Progenitor cell of endocrine pancreas (in vitro differentiated cells): ENCODE data around the gene OLFML1. TPM values are rescaled to one million over a fixed set of nuclear protein-coding genes. Genes with fewer than 3 reads are reported as not detected.

Experiments
- DNase-seq: peaks from one replicate; pipeline ENCODE4 v3.0.0; 2021; ENCODE audit warnings: low spot score; ENCODE audit not compliant: unreplicated experiment
- H3K27ac Mint-ChIP-seq: 2 replicates; pipeline ENCODE4 v1.8.0; 2021; ENCODE audit warnings: mild to moderate bottlenecking, moderate library complexity, mixed read lengths
- H3K27me3 Mint-ChIP-seq: 2 replicates; pipeline ENCODE4 v1.8.0; 2021; ENCODE audit warnings: mixed read lengths
- H3K36me3 Mint-ChIP-seq: 2 replicates; pipeline ENCODE4 v1.8.0; 2022; ENCODE audit warnings: mixed read lengths; ENCODE audit not compliant: insufficient read depth
- H3K4me1 Mint-ChIP-seq: 2 replicates; pipeline ENCODE4 v1.8.0; 2021; ENCODE audit warnings: low read depth, mixed read lengths
- H3K4me3 Mint-ChIP-seq: 2 replicates; pipeline ENCODE4 v1.8.0; 2021; ENCODE audit warnings: low read depth, mild to moderate bottlenecking, moderate library complexity, mixed read lengths
- H3K9me3 Mint-ChIP-seq: 2 replicates; pipeline ENCODE4 v1.8.0; 2021; ENCODE audit warnings: low read depth, mixed read lengths
- total RNA-seq: library from RNA; stranded (reverse); gene quantifications from 2 replicates; pipeline ENCODE4 v1.2.1, GENCODE V29; 2021
- TF ChIP-seq, protein P1 (sequence below): fragments of 200-600 bp; sonication (generic); IDR thresholded peaks from one replicate; pipeline ENCODE4 v1.5.0; 2021; ENCODE audit warnings: antibody characterized with exemption, mild to moderate bottlenecking; ENCODE audit not compliant: unreplicated experiment

OLFML1 gene
- total RNA-seq, 1 donor from 2014 or later, result not detected

DNA sequence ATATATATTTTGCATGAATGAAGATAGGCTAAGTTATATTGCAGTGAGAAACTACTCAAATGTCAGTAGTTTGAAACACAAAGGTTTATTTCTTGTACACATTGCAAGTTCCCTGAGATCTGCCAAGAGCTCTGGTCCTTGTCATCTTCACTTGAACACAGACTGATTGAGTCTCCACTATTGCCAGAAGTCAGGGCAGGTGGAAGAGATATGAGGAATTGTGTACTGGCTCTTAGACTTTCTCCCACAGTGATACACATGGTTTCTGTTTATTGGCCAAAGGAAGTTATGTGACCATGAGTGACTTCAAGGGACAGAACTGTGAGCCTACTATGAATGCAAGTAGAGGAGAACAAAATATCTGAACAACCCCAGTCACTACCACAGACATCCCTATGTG, 72.7 kb downstream of the OLFML1 start:
- Mint-ChIP-seq H3K27me3 (no peaks in the 10 kb centered on the region), H3K36me3 (no peaks in the 10 kb centered on the region), H3K27ac (no peak overlapping the region), H3K9me3 (no peaks in the 10 kb centered on the region), H3K4me1 (peaks cover 6% of the 10 kb centered on the region), H3K4me3 (no peak overlapping the region)
- DNase-seq, result no peak
- TF ChIP-seq, protein P1, sequence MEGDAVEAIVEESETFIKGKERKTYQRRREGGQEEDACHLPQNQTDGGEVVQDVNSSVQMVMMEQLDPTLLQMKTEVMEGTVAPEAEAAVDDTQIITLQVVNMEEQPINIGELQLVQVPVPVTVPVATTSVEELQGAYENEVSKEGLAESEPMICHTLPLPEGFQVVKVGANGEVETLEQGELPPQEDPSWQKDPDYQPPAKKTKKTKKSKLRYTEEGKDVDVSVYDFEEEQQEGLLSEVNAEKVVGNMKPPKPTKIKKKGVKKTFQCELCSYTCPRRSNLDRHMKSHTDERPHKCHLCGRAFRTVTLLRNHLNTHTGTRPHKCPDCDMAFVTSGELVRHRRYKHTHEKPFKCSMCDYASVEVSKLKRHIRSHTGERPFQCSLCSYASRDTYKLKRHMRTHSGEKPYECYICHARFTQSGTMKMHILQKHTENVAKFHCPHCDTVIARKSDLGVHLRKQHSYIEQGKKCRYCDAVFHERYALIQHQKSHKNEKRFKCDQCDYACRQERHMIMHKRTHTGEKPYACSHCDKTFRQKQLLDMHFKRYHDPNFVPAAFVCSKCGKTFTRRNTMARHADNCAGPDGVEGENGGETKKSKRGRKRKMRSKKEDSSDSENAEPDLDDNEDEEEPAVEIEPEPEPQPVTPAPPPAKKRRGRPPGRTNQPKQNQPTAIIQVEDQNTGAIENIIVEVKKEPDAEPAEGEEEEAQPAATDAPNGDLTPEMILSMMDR, result no peak

DNA sequence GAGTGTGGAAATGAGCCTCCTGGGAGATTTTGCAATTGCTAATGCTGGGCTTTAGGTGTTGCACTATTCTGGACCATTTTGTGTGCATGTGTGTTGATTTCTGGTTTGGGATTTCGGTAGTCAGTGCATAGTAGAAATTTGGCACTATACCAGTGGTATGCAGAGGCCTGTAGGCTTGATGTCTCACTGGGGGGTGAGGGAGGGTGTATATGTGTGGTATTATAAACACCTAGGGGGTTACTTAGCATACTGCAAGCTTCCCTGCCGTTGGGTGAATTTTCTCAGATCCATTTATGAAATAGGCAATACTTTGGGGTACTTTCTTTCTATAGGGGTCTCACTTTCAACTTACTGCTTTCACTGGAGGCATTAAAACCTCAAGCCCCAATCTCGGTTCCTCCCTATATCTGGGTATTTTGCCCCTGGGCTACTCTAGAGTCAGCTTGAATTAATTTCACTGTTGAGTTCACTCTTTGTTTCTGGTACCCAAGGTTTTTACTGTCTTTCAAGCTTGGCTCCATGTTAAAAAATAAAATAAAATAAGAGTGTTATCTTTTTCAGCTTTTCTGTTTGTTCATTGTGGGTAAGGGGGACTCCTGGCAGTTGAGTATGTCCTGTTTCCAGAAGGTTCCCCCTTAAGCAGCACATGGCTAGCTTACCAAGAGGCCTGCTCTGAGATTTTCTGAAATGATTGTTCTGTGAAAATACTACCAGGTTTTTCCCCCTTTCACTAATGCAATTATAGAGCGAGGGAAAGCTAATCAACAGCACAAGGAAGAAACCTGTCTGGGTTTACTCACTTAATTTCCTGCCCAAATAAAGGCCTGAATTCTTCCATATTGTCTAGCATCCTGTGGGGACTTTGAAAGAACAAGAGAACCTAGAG, 74.3 kb downstream of the OLFML1 start:
- Mint-ChIP-seq H3K27ac (no peak overlapping the region), H3K9me3 (no peaks in the 10 kb centered on the region), H3K4me3 (no peak overlapping the region), H3K4me1 (peaks cover 5% of the 10 kb centered on the region), H3K36me3 (no peaks in the 10 kb centered on the region), H3K27me3 (no peaks in the 10 kb centered on the region)
- DNase-seq, result no peak
- TF ChIP-seq, protein P1, result no peak

Other genes starting within 250 kb of the OLFML1 start
- 0.42 and 0.57 TPM in 2 replicates for gene SYT9, start 233.6 kb upstream of the OLFML1 start, total RNA-seq
- 64.1 and 66.4 TPM in 2 replicates for gene PPFIBP2, start 28.5 kb downstream of the OLFML1 start, total RNA-seq
- 9.1 and 9.7 TPM in 2 replicates for gene CYB5R2, start 188.0 kb downstream of the OLFML1 start, total RNA-seq
- 0.33 TPM in 1 of 2 replicates, not detected in the other for gene OVCH2, start 221.0 kb downstream of the OLFML1 start, total RNA-seq